Osteocyte (in vitro differentiated cells): ENCODE measurements around the gene SNRPA. TPM values are rescaled to one million over a fixed set of nuclear protein-coding genes. Genes with fewer than 3 reads are reported as not detected.

Experiments
- DNase-seq: peaks from one replicate; pipeline ENCODE4 v3.0.0; 2021; ENCODE audit warnings: mixed read lengths; ENCODE audit not compliant: unreplicated experiment; ENCODE audit errors: extremely low spot score
- H3K27ac Mint-ChIP-seq: one replicate; pipeline ENCODE4 v1.8.0; 2021; ENCODE audit warnings: mild to moderate bottlenecking, mixed read lengths; ENCODE audit not compliant: unreplicated experiment
- H3K27me3 Mint-ChIP-seq: one replicate; pipeline ENCODE4 v1.8.0; 2021; ENCODE audit warnings: mixed read lengths; ENCODE audit not compliant: unreplicated experiment
- H3K36me3 Mint-ChIP-seq: one replicate; pipeline ENCODE4 v1.8.0; 2021; ENCODE audit warnings: mixed read lengths; ENCODE audit not compliant: unreplicated experiment
- H3K4me1 Mint-ChIP-seq: one replicate; pipeline ENCODE4 v1.8.0; 2021; ENCODE audit warnings: mixed read lengths; ENCODE audit not compliant: unreplicated experiment
- H3K4me3 Mint-ChIP-seq: one replicate; pipeline ENCODE4 v1.8.0; 2021; ENCODE audit warnings: mild to moderate bottlenecking, moderate library complexity, mixed read lengths; ENCODE audit not compliant: unreplicated experiment
- H3K9me3 Mint-ChIP-seq: one replicate; pipeline ENCODE4 v1.8.0; 2021; ENCODE audit warnings: mixed read lengths; ENCODE audit not compliant: unreplicated experiment
- total RNA-seq: library from RNA; stranded (reverse); gene quantifications from 2 replicates; pipeline ENCODE4 v1.2.1, GENCODE V29; 2021
- TF ChIP-seq, protein P1 (sequence below): fragments of 200-600 bp; sonication (generic); IDR thresholded peaks from 2 replicates; pipeline ENCODE4 v1.5.0; 2021; ENCODE audit warnings: antibody characterized with exemption, mild to moderate bottlenecking, moderate library complexity

The SNRPA gene
- total RNA-seq, 1 donor from 2014 or later: 53.2 TPM

GRCh38 chr19:40776932-40777644 lies 26.1 kb downstream of the SNRPA start:
- H3K36me3 Mint-ChIP-seq: peaks cover 2% of the 10 kb centered on the region
- peak; percentile 93 for DNase-seq
- H3K27ac Mint-ChIP-seq: peak overlapping the region; percentile 99
- TF ChIP-seq, protein P1, sequence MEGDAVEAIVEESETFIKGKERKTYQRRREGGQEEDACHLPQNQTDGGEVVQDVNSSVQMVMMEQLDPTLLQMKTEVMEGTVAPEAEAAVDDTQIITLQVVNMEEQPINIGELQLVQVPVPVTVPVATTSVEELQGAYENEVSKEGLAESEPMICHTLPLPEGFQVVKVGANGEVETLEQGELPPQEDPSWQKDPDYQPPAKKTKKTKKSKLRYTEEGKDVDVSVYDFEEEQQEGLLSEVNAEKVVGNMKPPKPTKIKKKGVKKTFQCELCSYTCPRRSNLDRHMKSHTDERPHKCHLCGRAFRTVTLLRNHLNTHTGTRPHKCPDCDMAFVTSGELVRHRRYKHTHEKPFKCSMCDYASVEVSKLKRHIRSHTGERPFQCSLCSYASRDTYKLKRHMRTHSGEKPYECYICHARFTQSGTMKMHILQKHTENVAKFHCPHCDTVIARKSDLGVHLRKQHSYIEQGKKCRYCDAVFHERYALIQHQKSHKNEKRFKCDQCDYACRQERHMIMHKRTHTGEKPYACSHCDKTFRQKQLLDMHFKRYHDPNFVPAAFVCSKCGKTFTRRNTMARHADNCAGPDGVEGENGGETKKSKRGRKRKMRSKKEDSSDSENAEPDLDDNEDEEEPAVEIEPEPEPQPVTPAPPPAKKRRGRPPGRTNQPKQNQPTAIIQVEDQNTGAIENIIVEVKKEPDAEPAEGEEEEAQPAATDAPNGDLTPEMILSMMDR: no peak
- H3K4me1 Mint-ChIP-seq: peaks cover 24% of the 10 kb centered on the region
- no peaks in the 10 kb centered on the region for H3K27me3 Mint-ChIP-seq
- H3K4me3 Mint-ChIP-seq: peak overlapping the region; percentile 89
- no peaks in the 10 kb centered on the region for H3K9me3 Mint-ChIP-seq

- peak overlapping the region; percentile 99 for H3K27ac Mint-ChIP-seq
- H3K36me3 Mint-ChIP-seq: peaks cover 4% of the 10 kb centered on the region
- H3K27me3 Mint-ChIP-seq: no peaks in the 10 kb centered on the region
- H3K9me3 Mint-ChIP-seq: no peaks in the 10 kb centered on the region
- peak overlapping the region; percentile 89 for H3K4me3 Mint-ChIP-seq
- TF ChIP-seq, protein P1: no peak
- no peak for DNase-seq
- H3K4me1 Mint-ChIP-seq: peaks cover 24% of the 10 kb centered on the region
Measured at GRCh38 chr19:40777645-40777936, 26.6 kb downstream of the SNRPA start.

DNA sequence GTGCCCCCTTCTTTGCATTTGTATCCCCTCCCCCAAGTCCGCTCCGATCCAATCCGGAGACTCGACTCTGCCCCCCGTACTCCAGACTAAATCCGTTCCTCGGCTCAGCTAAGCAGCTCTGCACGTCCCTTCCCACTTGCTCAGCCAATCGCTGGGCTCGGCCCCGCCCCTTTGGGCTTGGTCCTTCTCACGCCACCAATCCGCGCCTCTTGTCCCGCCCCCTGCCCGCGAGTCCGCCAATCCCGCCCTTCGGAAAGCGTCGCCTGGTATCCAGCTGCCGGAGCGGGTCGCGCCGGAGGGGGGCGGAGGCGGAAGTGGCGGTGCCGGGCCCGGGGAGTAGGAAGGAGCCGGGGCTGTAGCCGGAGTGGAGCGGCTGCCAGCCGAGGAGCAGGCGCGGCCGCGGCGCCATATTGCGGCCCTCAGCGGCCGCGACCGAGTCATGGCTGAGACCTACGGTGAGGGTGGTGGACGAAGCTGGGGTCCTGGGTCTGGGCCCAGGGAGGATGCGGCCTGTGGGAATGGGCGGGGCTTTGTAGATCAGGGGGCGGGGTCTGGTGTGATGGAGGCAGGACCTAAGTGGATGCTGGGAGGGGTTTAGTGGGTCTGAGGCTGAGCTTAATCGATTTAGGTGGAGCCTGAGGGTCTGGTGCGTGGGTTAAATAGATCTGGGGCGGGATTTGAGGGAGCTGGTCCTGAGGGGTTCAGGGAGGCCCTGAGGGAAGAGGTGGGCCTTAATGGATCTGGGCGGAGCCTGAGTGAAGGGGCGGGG lies 27.1 kb downstream of the SNRPA start, which contains the start of gene RAB4B:
Gene RAB4B, plus strand, starts transcription at position 311 of the 769 bp plus-strand sequence. Its CDS starts 129 bp downstream, at position 440.
- peak within 1 kb of the TSS; percentile 99 for H3K27ac Mint-ChIP-seq
- DNase-seq: peak; percentile 100
- H3K9me3 Mint-ChIP-seq: no peaks in the 10 kb centered on the region
- TF ChIP-seq, protein P1: no peak
- H3K36me3 Mint-ChIP-seq: peaks cover 4% of the 10 kb centered on the region
- H3K4me3 Mint-ChIP-seq: peak within 1 kb of the TSS; percentile 89
- H3K27me3 Mint-ChIP-seq: no peaks in the 10 kb centered on the region
- H3K4me1 Mint-ChIP-seq: peaks cover 24% of the 10 kb centered on the region

- peak overlapping the region; percentile 99 for H3K27ac Mint-ChIP-seq
- no peaks in the 10 kb centered on the region for H3K9me3 Mint-ChIP-seq
- no peaks in the 10 kb centered on the region for H3K27me3 Mint-ChIP-seq
- peaks cover 4% of the 10 kb centered on the region for H3K36me3 Mint-ChIP-seq
- TF ChIP-seq, protein P1: no peak
- H3K4me3 Mint-ChIP-seq: peak overlapping the region; percentile 89
- DNase-seq: no peak
- peaks cover 24% of the 10 kb centered on the region for H3K4me1 Mint-ChIP-seq
Measured at GRCh38 chr19:40778706-40779284, 27.8 kb downstream of the SNRPA start.

DNA sequence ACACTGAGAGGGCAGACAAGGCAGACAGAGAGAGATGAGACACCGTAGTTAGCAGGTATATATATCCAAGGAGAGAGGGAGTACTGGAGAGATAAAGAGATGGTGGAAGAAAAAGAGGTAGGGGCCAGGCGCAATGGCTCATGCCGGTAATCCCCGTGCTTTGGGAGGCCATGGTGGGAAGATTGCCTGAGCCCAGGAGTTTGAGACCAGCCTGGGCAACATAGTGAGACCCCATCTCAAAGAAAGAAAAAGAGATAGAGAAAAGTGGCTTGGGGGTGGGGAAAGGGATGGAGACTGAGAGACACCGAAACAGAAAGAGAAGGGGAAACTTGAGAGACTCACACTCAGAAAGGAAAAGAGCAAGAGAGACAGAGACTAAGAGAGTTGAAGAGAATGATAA lies 29.6 kb downstream of the SNRPA start:
- H3K36me3 Mint-ChIP-seq: peaks cover 4% of the 10 kb centered on the region

More for the DNA sequence above, 29.6 kb downstream of the SNRPA start:
- H3K9me3 Mint-ChIP-seq: no peaks in the 10 kb centered on the region
- H3K4me1 Mint-ChIP-seq: peaks cover 18% of the 10 kb centered on the region
- no peaks in the 10 kb centered on the region for H3K27me3 Mint-ChIP-seq
- DNase-seq: no peak
- TF ChIP-seq, protein P1: no peak
- no peak overlapping the region for H3K27ac Mint-ChIP-seq
- no peak overlapping the region for H3K4me3 Mint-ChIP-seq
